Esophagus squamous epithelium (tissue), 5 donors: ENCODE results near the gene RAB17. TPM values are rescaled to one million over a fixed set of nuclear protein-coding genes. Genes with fewer than 3 reads are reported as not detected.

Source experiments
- DNase-seq: peaks from one replicate; lab custom pipeline; 2025; lab: John Stamatoyannopoulos, UW
- H3K27ac ChIP-seq, 4 donors: fragments of 200-600 bp; sonication (generic); one replicate each; pipeline ENCODE4 v1.5.1; 2016 to 2019; ENCODE audit warnings: mild to moderate bottlenecking in 1 of 4
- H3K27me3 ChIP-seq, 4 donors: fragments of 200-600 bp; sonication (generic); 1 replicate in 3 of 4; 2 replicates in 1 of 4; pipeline versions ENCODE4 v1.5.1 to v1.6.0; 2017 to 2021; ENCODE audit warnings: antibody characterized with exemption in 1 of 4
- H3K36me3 ChIP-seq, 3 donors: fragments of 200-600 bp; sonication (generic); one replicate each; pipeline ENCODE4 v1.5.1; 2016 to 2019
- H3K4me1 ChIP-seq, 3 donors: fragments of 200-600 bp; sonication (generic); one replicate each; pipeline ENCODE4 v1.5.1; 2017 to 2019
- H3K4me3 ChIP-seq, 4 donors: fragments of 200-600 bp; sonication (generic); 1 replicate in 3 of 4; 2 replicates in 1 of 4; pipeline ENCODE4 v1.5.1; 2016 to 2019; ENCODE audit warnings: mild to moderate bottlenecking in 2 of 4, moderate library complexity in 1 of 4
- H3K9me3 ChIP-seq, 3 donors: fragments of 200-600 bp; sonication (generic); one replicate each; pipeline ENCODE4 v1.5.1; 2016 to 2019
- CTCF ChIP-seq, 6 experiments: fragments of 450-650 bp in 4 of 6; fragments of 200-600 bp in 2 of 6; sonication (generic) in 2 of 6; IDR thresholded peaks; one replicate each; pipeline ENCODE4 v1.5.1; 2016 to 2019; ENCODE audit warnings: antibody characterized with exemption in 6 of 6, mild to moderate bottlenecking in 4 of 6, moderate library complexity in 4 of 6
- POLR2A ChIP-seq, 4 donors: fragments of 450-650 bp; IDR thresholded peaks; one replicate each; pipeline ENCODE4 v1.6.1; 2017; ENCODE audit warnings: antibody characterized with exemption in 4 of 4, mild to moderate bottlenecking in 4 of 4, moderate library complexity in 3 of 4
- WGBS, 2 donors: methylation state at CpG; one replicate each; pipeline ENCODE4 v1.1.5; 2018; 5-methylcytosine and 5-hydroxymethylcytosine counted together
- intact Hi-C: fragments of 100-400 bp; cut with DNase I; formaldehyde crosslinking; loops from one replicate; pipeline ENCODE4 v1.15.0; 2022
- total RNA-seq, 4 donors: library from RNA; depleted of rRNA; stranded (reverse); fragments of >200 nt; gene quantifications; one replicate each; pipeline ENCODE4 v1.1.0, GENCODE V29; 2016
- donor health status: DM: yes; HTN: yes; CAD: no.

The RAB17 gene
- total RNA-seq, 4 donors from 2014 or later = 2.0 to 11.1 (median 6.4) TPM

GRCh38 chr2:237536083-237536415 lies 54.5 kb downstream of the RAB17 start:
- Histone ChIP-seq H3K4me1 (peaks cover 0 to 12% (median 8%) of the 10 kb centered on the region in 3 donors), H3K27ac (no peak overlapping the region), H3K36me3 (no peaks in the 10 kb centered on the region), H3K4me3 (no peak overlapping the region), H3K27me3 (no peaks in the 10 kb centered on the region), H3K9me3 (no peaks in the 10 kb centered on the region)
- DNase-seq = no peak
- no CpG with 5 or more reads among the region's 5 CpGs for WGBS, 2 donors
- no peak for TF ChIP-seq CTCF (IDR thresholded peaks at IDR 0.05)
- no peak for TF ChIP-seq POLR2A (IDR thresholded peaks at IDR 0.05)
- intact Hi-C loops = no loop called here

- H3K27ac ChIP-seq = no peak overlapping the region
- intact Hi-C loops = no loop called here
- no peak for DNase-seq
- no peak for TF ChIP-seq CTCF (IDR thresholded peaks at IDR 0.05)
- no peak for TF ChIP-seq POLR2A (IDR thresholded peaks at IDR 0.05)
- peaks cover 0 to 7% (median 3%) of the 10 kb centered on the region in 3 donors for H3K4me1 ChIP-seq
- no peaks in the 10 kb centered on the region for H3K36me3 ChIP-seq
- no peaks in the 10 kb centered on the region for H3K27me3 ChIP-seq
- no peaks in the 10 kb centered on the region for H3K9me3 ChIP-seq
- WGBS, 2 donors = 86 to 92% methylated on average over 6 to 8 of the region's 8 CpGs
- no peak overlapping the region for H3K4me3 ChIP-seq
Observed at GRCh38 chr2:237535385-237536082, 55.0 kb downstream of the RAB17 start.

- no peak overlapping the region for H3K4me3 ChIP-seq
- no peaks in the 10 kb centered on the region for H3K27me3 ChIP-seq
- no peaks in the 10 kb centered on the region for H3K4me1 ChIP-seq
- intact Hi-C loops = no loop called here
- H3K27ac ChIP-seq = no peak overlapping the region
- no peak for TF ChIP-seq CTCF (IDR thresholded peaks at IDR 0.05)
- no peak for TF ChIP-seq POLR2A (IDR thresholded peaks at IDR 0.05)
- WGBS, 2 donors = 100% methylated on average over 1 of the region's 1 CpG; no CpG with 5 or more reads in 1 of the 2 donors
- H3K9me3 ChIP-seq = no peaks in the 10 kb centered on the region
- DNase-seq = no peak
- H3K36me3 ChIP-seq = no peaks in the 10 kb centered on the region
Observed at GRCh38 chr2:237534380-237534779, 56.2 kb downstream of the RAB17 start.

GRCh38 chr2:237533668-237534161 lies 56.8 kb downstream of the RAB17 start:
- 41 to 76% methylated on average over 7 of the region's 7 CpGs for WGBS, 2 donors
- H3K4me1 ChIP-seq = no peaks in the 10 kb centered on the region
- no peaks in the 10 kb centered on the region for H3K27me3 ChIP-seq
- no peaks in the 10 kb centered on the region for H3K36me3 ChIP-seq
- H3K27ac ChIP-seq = no peak overlapping the region
- TF ChIP-seq POLR2A (IDR thresholded peaks at IDR 0.05) (no peak), CTCF (IDR thresholded peaks at IDR 0.05) (no peak)
- intact Hi-C loops = no loop called here
- H3K4me3 ChIP-seq = no peak overlapping the region
- no peaks in the 10 kb centered on the region for H3K9me3 ChIP-seq
- DNase-seq = no peak

- TF ChIP-seq POLR2A (IDR thresholded peaks at IDR 0.05) (no peak), CTCF (IDR thresholded peaks at IDR 0.05) (no peak)
- intact Hi-C loops = no loop called here
- no peaks in the 10 kb centered on the region for H3K36me3 ChIP-seq
- no peaks in the 10 kb centered on the region for H3K9me3 ChIP-seq
- WGBS, 2 donors = 47 to 52% methylated on average over 5 to 8 of the region's 11 CpGs
- DNase-seq = no peak
- H3K4me1 ChIP-seq = no peaks in the 10 kb centered on the region
- no peaks in the 10 kb centered on the region for H3K27me3 ChIP-seq
- no peak overlapping the region for H3K4me3 ChIP-seq
- H3K27ac ChIP-seq = no peak overlapping the region
Observed at GRCh38 chr2:237532160-237532559, 58.4 kb downstream of the RAB17 start.
